HK-2 (cell line): ENCODE measurements around the gene EWSR1.

Experiments used
- DNase-seq: peaks from one replicate; pipeline ENCODE4 v3.0.0-alpha.2; 2018; ENCODE audit not compliant: unreplicated experiment

Gene EWSR1

GRCh38 chr22:29302681-29303465 is 34.8 kb downstream of the EWSR1 start:
- DNase-seq = no peak

GRCh38 chr22:29305836-29306174 is 37.7 kb downstream of the EWSR1 start:
- DNase-seq = no peak

GRCh38 chr22:29306175-29306834 is 38.2 kb downstream of the EWSR1 start, which contains the start of gene GAS2L1:
TSS of gene GAS2L1 (plus strand) at chr22:29306650. CDS start at chr22:29308106, 1,456 bp downstream.
- DNase-seq = peak; percentile 82

GRCh38 chr22:29306835-29307595 is 38.9 kb downstream of the EWSR1 start:
- DNase-seq = peak; percentile 71

- no peak for DNase-seq
These were observed 39.6 kb downstream of the EWSR1 start for GRCh38 chr22:29307596-29308147.

- no peak for DNase-seq
These were observed 40.2 kb downstream of the EWSR1 start for GRCh38 chr22:29308148-29308790.

- DNase-seq = peak; percentile 16
These were observed 40.8 kb downstream of the EWSR1 start for GRCh38 chr22:29308791-29309262.

GRCh38 chr22:29309332-29310064 is 41.4 kb downstream of the EWSR1 start:
- no peak for DNase-seq

- no peak for DNase-seq
These were observed 42.2 kb downstream of the EWSR1 start for GRCh38 chr22:29310065-29310862.

GRCh38 chr22:29310863-29311339 is 42.8 kb downstream of the EWSR1 start:
- peak; percentile 95 for DNase-seq

GRCh38 chr22:29311464-29312217 is 43.6 kb downstream of the EWSR1 start:
- DNase-seq = no peak

- no peak for DNase-seq
These were observed 44.4 kb downstream of the EWSR1 start for GRCh38 chr22:29312218-29313125.

GRCh38 chr22:29313126-29313575 is 45.1 kb downstream of the EWSR1 start:
- DNase-seq = peak; percentile 71

GRCh38 chr22:29313576-29314466 is 45.8 kb downstream of the EWSR1 start:
- DNase-seq = peak; percentile 14

- peak; percentile 16 for DNase-seq
These were observed 46.6 kb downstream of the EWSR1 start for GRCh38 chr22:29314537-29315285.
